HG03196 (cell line): Measurements from ENCODE around the gene HJURP.
"Not testable (repeated sequence)": the region's sequence is repeated elsewhere in the genome, so short reads cannot be mapped to it uniquely, and the experiment has no call there.

Source experiments
- ATAC-seq: cut with Tn5 transposase; IDR thresholded peaks from one replicate; pipeline ENCODE4 v1.9.1; 2021; ENCODE audit not compliant: unreplicated experiment

The HJURP gene

GRCh38 chr2:233854241-233854981, at the start of gene HJURP:
TSS of gene HJURP (minus strand) at chr2:233854535. CDS start at chr2:233854500, 35 bp downstream.
- ATAC-seq: peak; percentile 95

GRCh38 chr2:233901884-233902283, 47.5 kb upstream of the HJURP start:
- ATAC-seq: no peak

DNA sequence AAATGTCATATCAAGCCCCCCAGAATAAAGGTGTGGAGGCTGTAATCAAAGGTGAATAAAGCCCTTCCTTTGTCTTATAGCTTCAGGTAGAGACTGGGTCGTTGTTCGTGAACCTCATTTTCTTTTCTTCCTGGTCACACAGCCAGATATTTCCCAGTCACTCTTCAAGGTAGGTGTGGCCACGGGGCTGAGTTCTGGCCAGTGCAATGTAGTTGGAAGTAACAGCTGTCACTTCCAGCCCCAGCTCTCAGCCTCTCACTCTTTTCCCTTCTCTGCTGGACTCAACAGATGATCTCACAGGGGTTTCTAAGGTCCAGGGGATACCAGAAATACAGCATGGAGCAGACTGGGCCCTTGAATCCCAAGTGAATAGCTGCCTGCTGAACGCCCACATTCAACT, 47.0 kb upstream of the HJURP start:
- ATAC-seq: no peak

- ATAC-seq: not testable (repeated sequence)
Measured at GRCh38 chr2:233896253-233896652, 41.9 kb upstream of the HJURP start.

GRCh38 chr2:233892793-233893192, 38.5 kb upstream of the HJURP start:
- ATAC-seq: no peak

- ATAC-seq: no peak
Measured at GRCh38 chr2:233882353-233882752, 28.0 kb upstream of the HJURP start.

GRCh38 chr2:233872125-233872524, 17.8 kb upstream of the HJURP start:
- ATAC-seq: not testable (repeated sequence)

DNA sequence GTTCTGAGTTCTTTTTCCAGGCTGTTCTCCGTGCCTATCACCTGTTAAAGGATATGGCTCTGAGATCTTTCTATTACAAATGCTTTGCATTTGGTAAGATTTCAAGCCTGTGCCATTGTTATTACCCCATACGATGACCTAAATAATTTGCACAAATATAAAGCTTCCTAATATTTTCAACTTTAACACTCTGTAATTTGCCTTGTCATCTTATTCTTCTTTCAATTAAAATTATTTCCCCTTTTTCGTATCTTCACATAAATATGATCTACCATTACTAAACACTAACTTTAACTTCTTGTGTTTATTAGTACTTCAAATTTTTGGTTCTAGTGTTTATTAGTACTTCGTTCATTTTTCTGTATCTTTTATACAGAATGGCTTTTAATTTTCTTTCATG, 17.1 kb upstream of the HJURP start:
- ATAC-seq: no peak

DNA sequence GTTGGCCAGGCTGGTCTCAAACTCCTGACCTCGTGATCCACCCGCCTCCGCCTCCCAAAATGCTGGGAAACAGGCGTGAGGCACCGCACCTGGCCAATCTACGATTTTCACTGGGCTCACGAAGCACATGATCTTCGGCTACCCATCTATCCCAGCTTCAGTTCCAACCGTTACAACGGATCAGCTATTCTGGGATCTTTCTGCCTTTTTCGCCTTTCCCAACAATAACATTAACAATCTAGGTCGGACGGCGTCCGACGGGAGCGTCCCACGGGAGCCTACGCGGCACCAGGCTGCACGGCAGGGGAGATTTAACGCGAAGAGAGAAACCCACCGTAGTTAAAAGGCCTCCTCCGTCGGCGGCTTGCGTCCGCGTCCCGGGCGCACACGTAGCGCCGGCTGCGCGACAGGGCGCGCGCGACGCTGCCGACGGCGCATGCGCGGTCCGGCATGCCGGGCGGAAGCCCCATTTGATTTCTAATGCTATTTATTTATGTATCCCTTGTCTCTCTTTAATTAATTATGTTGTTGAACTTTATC, 13.7 kb upstream of the HJURP start, which contains the start of gene MSL3B:
TSS of gene MSL3B (minus strand) at position 394 of the 540 bp plus-strand sequence.
- no peak for ATAC-seq

DNA sequence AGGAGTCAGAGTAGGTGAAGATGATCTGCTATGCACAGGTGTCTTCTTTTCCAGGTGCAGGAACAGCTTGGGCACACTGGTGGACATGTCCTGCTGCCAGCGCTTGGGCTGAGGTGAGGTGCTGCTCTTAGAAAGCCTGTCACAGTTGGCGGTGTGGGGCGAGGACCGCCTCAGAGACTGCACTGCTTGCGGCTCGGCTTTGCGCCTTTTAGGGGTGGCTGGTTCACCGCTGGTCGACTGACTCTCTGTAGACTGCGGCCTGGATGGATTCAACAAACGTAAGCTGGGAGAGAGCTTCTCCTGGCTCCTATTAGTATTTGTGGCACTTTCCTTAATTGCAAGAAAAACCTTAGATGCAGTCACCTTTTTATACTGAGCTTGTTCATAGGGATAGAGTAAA, 12.1 kb upstream of the HJURP start:
- no peak for ATAC-seq

DNA sequence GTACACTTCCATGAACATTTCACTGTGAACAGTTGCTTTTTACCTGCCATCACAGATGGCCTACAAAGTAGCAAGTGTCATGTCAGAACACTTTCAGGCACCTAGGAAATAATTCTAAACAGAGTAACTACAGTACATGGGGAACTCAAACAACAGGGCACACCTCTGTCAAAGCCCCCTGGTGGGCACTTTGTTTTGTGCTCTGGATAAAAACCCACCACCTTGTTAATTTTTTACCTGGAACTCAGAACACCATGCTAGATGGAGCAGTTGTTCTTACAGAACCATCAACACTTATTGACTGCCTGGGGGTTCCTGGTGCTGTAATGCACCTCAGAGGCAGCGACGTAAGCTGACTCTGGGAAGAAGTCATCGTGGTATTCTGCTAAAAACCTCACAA, 11.5 kb upstream of the HJURP start:
- no peak for ATAC-seq

DNA sequence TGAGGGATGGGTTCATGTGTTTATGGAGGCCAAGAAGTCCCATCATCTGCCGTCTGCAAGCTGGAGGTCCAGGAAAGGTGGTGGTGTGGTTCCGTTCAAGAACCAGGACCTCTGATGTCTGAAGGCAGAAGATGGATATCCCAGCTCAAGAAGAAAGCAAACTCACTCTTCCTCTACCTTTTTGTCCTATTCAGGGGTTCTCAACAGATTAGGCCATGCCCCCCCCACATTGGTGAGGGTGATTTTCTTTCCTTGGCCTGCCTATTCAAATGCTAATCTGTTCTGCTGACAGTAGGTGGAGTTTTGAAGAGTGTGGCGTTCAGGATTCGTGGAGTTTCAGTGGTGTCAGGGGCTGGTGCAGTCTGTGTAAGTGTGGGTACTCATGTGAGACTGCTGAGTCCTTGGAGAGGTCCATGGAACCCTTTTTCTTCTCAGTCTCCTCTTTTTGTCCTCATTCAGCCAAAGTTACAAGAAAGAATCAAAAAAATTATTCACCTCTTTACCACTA, 8.0 kb upstream of the HJURP start:
- no peak for ATAC-seq

DNA sequence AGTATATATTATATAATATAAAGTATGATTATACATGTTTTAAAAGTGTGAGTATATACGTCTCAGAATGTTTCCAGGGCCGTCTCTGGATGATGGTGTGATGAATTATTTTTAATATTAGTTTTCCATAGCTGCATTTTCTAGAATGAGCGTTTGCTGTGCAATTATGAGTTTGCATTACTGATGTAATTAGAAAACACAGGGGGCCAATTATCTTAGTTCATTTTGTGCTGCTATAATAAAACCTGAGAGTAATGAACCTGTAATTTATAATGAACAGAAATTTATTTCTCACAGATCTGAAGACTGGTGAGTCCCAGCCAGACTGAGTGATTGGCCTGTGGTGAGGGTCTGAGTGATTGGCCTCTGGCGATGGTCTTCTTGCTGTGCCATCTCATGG, 4.0 kb upstream of the HJURP start:
- no peak for ATAC-seq

GRCh38 chr2:233857511-233858141, 3.3 kb upstream of the HJURP start:
- no peak for ATAC-seq

DNA sequence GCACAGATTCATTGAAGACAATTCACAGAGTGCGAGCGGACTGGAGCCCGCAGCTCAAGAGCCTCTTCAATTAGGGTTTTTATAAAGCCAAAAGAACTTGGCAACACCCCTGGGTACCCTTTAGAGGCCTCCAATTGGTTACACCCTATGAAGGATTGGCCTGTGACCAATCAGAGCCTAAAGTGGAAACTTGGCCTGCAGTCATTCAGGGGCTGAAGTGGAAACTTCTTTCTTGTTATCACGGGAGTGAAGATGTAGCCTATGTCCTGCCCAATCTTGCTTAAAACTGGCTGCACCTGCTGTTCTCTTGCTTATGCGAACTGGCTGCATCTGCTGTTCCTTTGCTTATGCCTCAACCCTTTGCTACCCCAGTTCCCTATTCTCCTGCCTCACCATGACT, 1.8 kb upstream of the HJURP start:
- no peak for ATAC-seq

DNA sequence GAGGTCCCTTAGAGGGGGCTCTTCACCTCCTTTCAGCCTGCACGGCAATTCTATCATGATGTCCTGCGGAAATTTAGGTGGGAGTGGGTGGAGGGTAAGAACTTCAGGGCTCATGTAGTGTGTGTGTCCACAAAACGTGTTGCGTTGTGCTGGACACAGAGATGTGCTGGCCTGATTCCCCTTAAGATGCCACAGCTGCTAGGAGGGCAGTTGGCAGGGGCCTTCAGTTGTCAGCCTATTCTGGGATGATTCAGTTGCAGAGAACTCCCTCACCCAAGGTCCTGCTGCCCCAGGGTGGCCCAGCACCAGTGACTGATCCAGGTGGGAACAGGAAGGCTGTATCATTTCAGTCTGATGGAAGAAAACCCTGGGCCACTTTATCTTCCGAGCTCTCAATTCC, 1.0 kb upstream of the HJURP start:
- no peak for ATAC-seq

GRCh38 chr2:233853883-233854240, 473 bp downstream of the HJURP start:
- ATAC-seq: peak; percentile 3

- ATAC-seq: no peak
Measured at GRCh38 chr2:233853353-233853752, 982 bp downstream of the HJURP start.

DNA sequence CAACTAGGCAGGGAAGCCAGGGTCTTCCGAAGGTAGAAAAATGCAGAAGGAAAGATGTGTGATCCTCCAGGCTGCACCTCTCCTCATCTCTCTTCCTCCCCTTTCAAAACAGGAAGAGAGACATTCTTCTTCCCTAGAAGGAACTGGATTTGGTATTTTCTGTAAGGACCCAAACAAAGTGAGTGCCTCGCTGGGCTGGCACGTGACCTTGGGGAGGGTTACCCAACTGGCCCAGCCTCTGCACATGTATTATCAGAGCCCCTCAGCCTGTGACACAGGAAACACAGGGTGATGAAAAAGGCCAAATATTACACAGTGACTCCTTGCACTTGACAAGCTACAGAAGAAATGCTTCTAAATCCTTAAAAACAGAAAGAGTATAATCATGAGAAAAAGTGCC, 2.3 kb downstream of the HJURP start:
- no peak for ATAC-seq

DNA sequence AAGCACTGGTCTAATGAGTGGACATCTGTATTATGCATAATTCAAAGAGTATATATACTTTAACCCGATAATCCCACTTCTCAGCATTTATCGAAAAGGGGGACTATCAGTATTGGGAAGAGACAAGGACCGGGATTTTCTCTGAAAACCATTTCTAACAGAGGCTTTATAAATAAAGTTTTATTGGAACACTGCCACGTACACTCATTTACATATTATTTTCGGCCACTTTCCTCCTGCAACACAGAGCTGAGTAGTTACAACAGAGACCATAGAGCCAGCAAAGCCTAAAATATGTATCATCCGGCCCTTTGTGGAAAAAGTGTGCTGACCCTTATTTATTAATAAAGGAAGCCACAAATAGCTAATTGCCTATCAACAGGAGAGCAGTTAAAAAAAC, 3.2 kb downstream of the HJURP start:
- ATAC-seq: no peak

DNA sequence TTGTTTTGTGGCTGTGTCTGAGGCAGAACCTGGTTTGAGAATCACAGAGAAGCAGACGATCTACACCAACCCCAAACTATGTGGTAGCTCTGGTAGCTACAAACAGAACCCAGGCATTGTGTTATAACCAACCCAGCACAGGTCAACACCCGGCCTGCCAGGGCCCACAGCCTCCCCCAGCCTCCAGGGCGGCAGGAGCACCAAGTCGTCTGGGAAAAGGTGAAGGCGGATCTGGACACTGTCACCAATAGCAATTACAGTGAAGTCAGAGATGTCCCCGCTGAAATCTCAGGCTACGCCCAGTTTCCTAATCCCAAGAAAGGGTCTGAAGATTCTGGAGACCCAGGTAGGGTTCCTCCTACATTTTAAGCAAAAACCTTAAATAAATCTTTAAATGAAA, 3.6 kb downstream of the HJURP start:
- ATAC-seq: no peak

- ATAC-seq: no peak
Measured at GRCh38 chr2:233849607-233850271, 4.6 kb downstream of the HJURP start.
